Measurements from ENCODE around the gene ERO1B.

DNA sequence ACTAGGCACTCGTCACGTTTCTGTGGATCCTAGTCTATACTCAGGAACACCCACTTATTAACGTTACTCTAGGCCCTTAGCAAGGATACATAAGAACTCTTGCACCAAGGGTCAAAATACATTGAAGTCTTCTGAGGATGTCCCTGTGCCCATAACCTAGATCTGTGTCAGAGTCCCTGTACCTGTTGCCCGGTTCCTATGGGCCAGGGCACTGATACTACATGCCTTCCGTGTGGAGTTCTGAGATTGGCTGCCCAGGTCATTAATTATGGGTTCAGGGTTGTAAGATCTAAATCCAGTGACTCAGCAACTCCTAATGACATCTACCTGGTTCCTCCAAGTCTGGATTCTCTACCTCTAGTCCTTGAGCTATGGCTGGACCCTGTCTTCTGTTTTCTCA lies 69.9 kb downstream of the ERO1B start:
- TF ChIP-seq ZNF274 (IDR thresholded peaks at IDR 0.05; ENCODE audit: low read depth, low read length) (no peak), YY1 (IDR thresholded peaks at IDR 0.05; ENCODE audit: insufficient read depth, insufficient read length) (no peak), SUZ12 (IDR thresholded peaks at IDR 0.05; ENCODE audit: extremely low read depth, insufficient read depth, insufficient read length) (no peak)

Measured in NT2/D1 (cell line).